Measurements from ENCODE around the gene CLSTN3. TPM values are rescaled to one million over a fixed set of nuclear protein-coding genes. Genes with fewer than 3 reads are reported as not detected.
A peak's percentile ranks its signal among the peaks of the same experiment; 100 is the strongest.

Gene CLSTN3
- total and polyA plus RNA-seq, 2 of the 13 experiments (the other 11 are each of a cell fraction or from before 2014, with no cell fraction given): 26.2 to 94.1 TPM

DNA sequence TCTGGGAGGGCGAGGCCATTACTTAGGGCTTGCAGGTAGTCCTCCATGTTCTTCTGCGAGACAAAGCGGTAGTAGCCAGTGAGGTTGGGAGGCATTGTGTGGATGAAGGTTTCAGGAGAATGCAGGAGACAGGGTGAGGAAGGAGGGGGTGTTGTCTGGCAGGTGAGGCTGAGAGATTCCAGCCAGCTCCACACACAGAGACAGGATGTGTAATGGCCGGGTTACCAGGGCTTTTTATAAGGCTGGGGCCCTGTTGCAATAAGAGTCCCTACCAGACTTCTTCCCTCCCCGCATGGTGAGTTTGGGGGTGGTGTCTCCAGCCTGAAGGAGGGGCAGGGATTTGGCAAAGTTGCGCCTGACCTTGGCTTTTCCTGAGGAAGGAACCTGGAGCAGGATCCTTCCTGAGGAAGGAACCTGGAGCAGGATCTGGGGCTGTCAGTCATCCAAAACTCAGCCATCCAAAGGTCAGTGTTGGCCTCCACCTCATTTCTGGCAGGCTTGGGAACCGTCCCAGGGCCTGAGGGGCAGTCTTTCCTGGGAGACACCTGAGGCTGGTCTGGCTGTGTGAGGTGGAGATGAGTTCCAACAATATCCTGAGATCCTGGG, 1.4 kb upstream of the CLSTN3 start, which contains the start of gene RBP5 (continued):
- TF ChIP-seq ZBTB40 (IDR thresholded peaks at IDR 0.05) (no peak), ZBTB40 (CRISPR knock-in tag; IDR thresholded peaks at IDR 0.05) (0 out of 2 replicates have a peak, but pooled peaks have one; percentile 21), ZNF607 (CRISPR knock-in tag; IDR thresholded peaks at IDR 0.05; ENCODE audit: borderline replicate concordance) (no peak), JDP2 (CRISPR knock-in tag; IDR thresholded peaks at IDR 0.05; ENCODE audit: borderline replicate concordance) (no peak), KDM2A (CRISPR knock-in tag; IDR thresholded peaks at IDR 0.05; ENCODE audit: borderline replicate concordance, low read depth) (no peak; the same call in 1 of the 2 replicates), ZNF747 (CRISPR knock-in tag; IDR thresholded peaks at IDR 0.05; ENCODE audit: borderline replicate concordance) (no peak), PHF5A (CRISPR knock-in tag; IDR thresholded peaks at IDR 0.05; ENCODE audit: low read depth, unreplicated experiment) (no peak), PHF20 (CRISPR knock-in tag; IDR thresholded peaks at IDR 0.05) (no peak), AGO2 (optimal IDR thresholded peaks at IDR 0.05; ENCODE audit: low read depth, low read length) (no peak), ZZZ3 (CRISPR knock-in tag; IDR thresholded peaks at IDR 0.05; ENCODE audit: borderline replicate concordance) (no peak), TRAFD1 (CRISPR knock-in tag; IDR thresholded peaks at IDR 0.05; ENCODE audit: borderline replicate concordance) (no peak), ZNF354B (CRISPR knock-in tag; IDR thresholded peaks at IDR 0.05) (no peak), ZNF230 (CRISPR knock-in tag; IDR thresholded peaks at IDR 0.05) (no peak)
- TF ChIP-seq, protein P1, sequence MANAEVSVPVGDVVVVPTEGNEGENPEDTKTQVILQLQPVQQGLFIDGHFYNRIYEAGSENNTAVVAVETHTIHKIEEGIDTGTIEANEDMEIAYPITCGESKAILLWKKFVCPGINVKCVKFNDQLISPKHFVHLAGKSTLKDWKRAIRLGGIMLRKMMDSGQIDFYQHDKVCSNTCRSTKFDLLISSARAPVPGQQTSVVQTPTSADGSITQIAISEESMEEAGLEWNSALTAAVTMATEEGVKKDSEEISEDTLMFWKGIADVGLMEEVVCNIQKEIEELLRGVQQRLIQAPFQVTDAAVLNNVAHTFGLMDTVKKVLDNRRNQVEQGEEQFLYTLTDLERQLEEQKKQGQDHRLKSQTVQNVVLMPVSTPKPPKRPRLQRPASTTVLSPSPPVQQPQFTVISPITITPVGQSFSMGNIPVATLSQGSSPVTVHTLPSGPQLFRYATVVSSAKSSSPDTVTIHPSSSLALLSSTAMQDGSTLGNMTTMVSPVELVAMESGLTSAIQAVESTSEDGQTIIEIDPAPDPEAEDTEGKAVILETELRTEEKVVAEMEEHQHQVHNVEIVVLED (CRISPR knock-in tag; IDR thresholded peaks at IDR 0.05; ENCODE audit: borderline replicate concordance): no peak
- TF ChIP-seq, protein P2, sequence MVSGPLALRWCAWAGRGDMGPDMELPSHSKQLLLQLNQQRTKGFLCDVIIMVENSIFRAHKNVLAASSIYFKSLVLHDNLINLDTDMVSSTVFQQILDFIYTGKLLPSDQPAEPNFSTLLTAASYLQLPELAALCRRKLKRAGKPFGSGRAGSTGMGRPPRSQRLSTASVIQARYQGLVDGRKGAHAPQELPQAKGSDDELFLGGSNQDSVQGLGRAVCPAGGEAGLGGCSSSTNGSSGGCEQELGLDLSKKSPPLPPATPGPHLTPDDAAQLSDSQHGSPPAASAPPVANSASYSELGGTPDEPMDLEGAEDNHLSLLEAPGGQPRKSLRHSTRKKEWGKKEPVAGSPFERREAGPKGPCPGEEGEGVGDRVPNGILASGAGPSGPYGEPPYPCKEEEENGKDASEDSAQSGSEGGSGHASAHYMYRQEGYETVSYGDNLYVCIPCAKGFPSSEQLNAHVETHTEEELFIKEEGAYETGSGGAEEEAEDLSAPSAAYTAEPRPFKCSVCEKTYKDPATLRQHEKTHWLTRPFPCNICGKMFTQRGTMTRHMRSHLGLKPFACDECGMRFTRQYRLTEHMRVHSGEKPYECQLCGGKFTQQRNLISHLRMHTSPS (CRISPR knock-in tag; IDR thresholded peaks at IDR 0.05; ENCODE audit: low read depth): no peak

All from HepG2 (cell line).